Left ventricle myocardium inferior (tissue), 1 donor: ENCODE data around the gene SFMBT1. TPM values are rescaled to one million over a fixed set of nuclear protein-coding genes. Genes with fewer than 3 reads are reported as not detected.

Experiments
- DNase-seq: peaks from one replicate; pipeline ENCODE4 v3.0.0-alpha.2; 2020
- H3K27ac ChIP-seq: fragments of 200-600 bp; replicated peaks from 2 replicates; pipeline ENCODE4 v1.8.0; 2021
- H3K27me3 ChIP-seq: fragments of 200-600 bp; 2 replicates; pipeline ENCODE4 v1.8.0; 2021; ENCODE audit warnings: low read depth
- H3K36me3 ChIP-seq: fragments of 200-600 bp; 2 replicates; pipeline ENCODE4 v1.8.0; 2021
- H3K4me1 ChIP-seq: fragments of 200-600 bp; 2 replicates; pipeline ENCODE4 v1.8.0; 2021
- H3K4me3 ChIP-seq: fragments of 200-600 bp; 2 replicates; pipeline ENCODE4 v1.8.0; 2021; ENCODE audit warnings: mild to moderate bottlenecking, moderate library complexity
- H3K9me3 ChIP-seq: fragments of 200-600 bp; replicated peaks from 2 replicates; pipeline ENCODE4 v1.8.0; 2021
- CTCF ChIP-seq: fragments of 200-600 bp; IDR thresholded peaks from 2 replicates; pipeline ENCODE4 v1.8.0; 2021; ENCODE audit warnings: antibody characterized with exemption, mild to moderate bottlenecking, borderline replicate concordance
- intact Hi-C: fragments of 100-400 bp; cut with micrococcal nuclease; formaldehyde crosslinking; loops from one replicate; pipeline ENCODE4 v1.11.0; 2022
- total RNA-seq: library from RNA; stranded (reverse); fragmentation: NEBNext Ultra II Directional; extraction: Animal tissue kit (Norgen Biotek cat#: 25700); gene quantifications from one replicate; pipeline ENCODE4 v1.2.1, GENCODE V29; 2021
- donor health status: DM: no; HTN: yes; CAD: no; lungs with severe emphysema.

The SFMBT1 gene
- total RNA-seq, 1 donor from 2014 or later = 15.9 TPM

- peak overlapping the region; percentile 19 for H3K27ac ChIP-seq
- H3K9me3 ChIP-seq = no peaks in the 10 kb centered on the region
- no peak for TF ChIP-seq CTCF
- H3K4me3 ChIP-seq = no peak overlapping the region
- H3K36me3 ChIP-seq = no peaks in the 10 kb centered on the region
- DNase-seq = no peak
- no peaks in the 10 kb centered on the region for H3K27me3 ChIP-seq
- intact Hi-C loops = no loop called here
- peaks cover 71% of the 10 kb centered on the region for H3K4me1 ChIP-seq
These were observed 152.2 kb downstream of the SFMBT1 start for GRCh38 chr3:52893723-52894122.

GRCh38 chr3:52892625-52893311, 153.1 kb downstream of the SFMBT1 start:
- intact Hi-C loops = no loop called here
- H3K27me3 ChIP-seq = no peaks in the 10 kb centered on the region
- peaks cover 67% of the 10 kb centered on the region for H3K4me1 ChIP-seq
- H3K36me3 ChIP-seq = no peaks in the 10 kb centered on the region
- no peak for TF ChIP-seq CTCF
- DNase-seq = no peak
- no peaks in the 10 kb centered on the region for H3K9me3 ChIP-seq
- H3K4me3 ChIP-seq = no peak overlapping the region
- H3K27ac ChIP-seq = no peak overlapping the region

GRCh38 chr3:52892290-52892624, 153.6 kb downstream of the SFMBT1 start:
- H3K4me1 ChIP-seq = peaks cover 64% of the 10 kb centered on the region
- H3K9me3 ChIP-seq = no peaks in the 10 kb centered on the region
- intact Hi-C loops = no loop called here
- no peaks in the 10 kb centered on the region for H3K36me3 ChIP-seq
- no peak overlapping the region for H3K4me3 ChIP-seq
- no peak overlapping the region for H3K27ac ChIP-seq
- no peaks in the 10 kb centered on the region for H3K27me3 ChIP-seq
- no peak for DNase-seq
- no peak for TF ChIP-seq CTCF

- peaks cover 58% of the 10 kb centered on the region for H3K4me1 ChIP-seq
- TF ChIP-seq CTCF = no peak
- intact Hi-C loops = no loop called here
These were observed 154.2 kb downstream of the SFMBT1 start for GRCh38 chr3:52891615-52892081.

GRCh38 chr3:52891164-52891563, 154.7 kb downstream of the SFMBT1 start:
- Histone ChIP-seq H3K4me1 (peaks cover 58% of the 10 kb centered on the region), H3K27ac (no peak overlapping the region), H3K9me3 (no peaks in the 10 kb centered on the region), H3K4me3 (no peak overlapping the region), H3K36me3 (no peaks in the 10 kb centered on the region), H3K27me3 (no peaks in the 10 kb centered on the region)
- DNase-seq = no peak
- no peak for TF ChIP-seq CTCF
- intact Hi-C loops = no loop called here

More at GRCh38 chr3:52891615-52892081, 154.2 kb downstream of the SFMBT1 start:
- H3K27ac ChIP-seq = no peak overlapping the region
- H3K36me3 ChIP-seq = no peaks in the 10 kb centered on the region
- H3K27me3 ChIP-seq = no peaks in the 10 kb centered on the region
- H3K9me3 ChIP-seq = no peaks in the 10 kb centered on the region
- no peak overlapping the region for H3K4me3 ChIP-seq
- no peak for DNase-seq
